MCF 10A (cell line): Measurements from ENCODE around the gene LPGAT1. TPM values are rescaled to one million over a fixed set of nuclear protein-coding genes. Genes with fewer than 3 reads are reported as not detected.

ENCODE experiments used
- BruUV-seq: library from RNA; stranded (reverse); fragments of 400-500 nt; replicated peaks from 2 replicates; lab custom pipeline; 2021; lab: Mats Ljungman, UMichigan
- CTCF ChIA-PET: fragments of 300-600 bp; sonication (Branson Sonifier 250); formaldehyde crosslinking; extraction: SDS; loops from one replicate; lab custom pipeline; 2021; ENCODE audit warnings: antibody characterized with exemption, inconsistent platforms; lab: Yijun Ruan, JAX
- POLR2A ChIA-PET: fragments of 300-600, 350-650 bp; sonication (Branson Sonifier 250); formaldehyde crosslinking; extraction: SDS; loops from one replicate; lab custom pipeline; 2020; ENCODE audit warnings: antibody characterized with exemption, inconsistent platforms; lab: Yijun Ruan, JAX
- DNase-seq: peaks from one replicate; pipeline ENCODE4 v3.0.0-alpha.2; 2018; ENCODE audit not compliant: unreplicated experiment
- H3K27ac Mint-ChIP-seq: one replicate; pipeline ENCODE4 v1.8.0; 2022; ENCODE audit warnings: mild to moderate bottlenecking, low read depth, mixed read lengths; ENCODE audit not compliant: unreplicated experiment
- H3K27me3 Mint-ChIP-seq: one replicate; pipeline ENCODE4 v1.8.0; 2022; ENCODE audit warnings: mixed read lengths; ENCODE audit not compliant: insufficient read depth, unreplicated experiment
- H3K36me3 Mint-ChIP-seq: one replicate; pipeline ENCODE4 v1.8.0; 2022; ENCODE audit warnings: mild to moderate bottlenecking, moderate library complexity, mixed read lengths; ENCODE audit not compliant: insufficient read depth, unreplicated experiment
- H3K4me1 Mint-ChIP-seq: one replicate; pipeline ENCODE4 v1.8.0; 2022; ENCODE audit warnings: mixed read lengths; ENCODE audit not compliant: insufficient read depth, unreplicated experiment
- H3K4me3 Mint-ChIP-seq: one replicate; pipeline ENCODE4 v1.8.0; 2022; ENCODE audit warnings: mild to moderate bottlenecking, moderate library complexity, mixed read lengths; ENCODE audit not compliant: unreplicated experiment
- H3K9me3 Mint-ChIP-seq: one replicate; pipeline ENCODE4 v1.8.0; 2022; ENCODE audit warnings: mixed read lengths; ENCODE audit not compliant: unreplicated experiment
- CTCF ChIP-seq: fragments of 200-600 bp; IDR thresholded peaks from one replicate; pipeline ENCODE4 v1.8.0; 2022; ENCODE audit warnings: antibody characterized with exemption, mild to moderate bottlenecking; ENCODE audit not compliant: unreplicated experiment
- intact Hi-C: fragments of 100-400 bp; cut with micrococcal nuclease; formaldehyde crosslinking; loops from 2 replicates; pipeline ENCODE4 v1.14.1; 2022
- total RNA-seq: library from RNA; stranded (reverse); gene quantifications from 2 replicates; pipeline ENCODE4 v1.2.3, GENCODE V29; 2022

Gene LPGAT1
- total RNA-seq, 1 experiment from 2014 or later, result 76.2 TPM

GRCh38 chr1:211865180-211865579 lies 34.6 kb upstream of the LPGAT1 start:
- no peaks in the 10 kb centered on the region for H3K27me3 Mint-ChIP-seq
- ChIA-PET CTCF (interaction anchor here (1.6 kb wide), 1 partner anchor 14 kb away, joined by 5 read pairs; no protein-coding TSS in a partner anchor), POLR2A (interaction anchor here (1.4 kb wide), 1 partner anchor 9 kb away, joined by 3 read pairs; no protein-coding TSS in a partner anchor)
- no peaks in the 10 kb centered on the region for H3K4me1 Mint-ChIP-seq
- TF ChIP-seq CTCF, result no peak
- H3K4me3 Mint-ChIP-seq, result no peak overlapping the region
- H3K9me3 Mint-ChIP-seq, result peaks cover 15% of the 10 kb centered on the region
- no peaks in the 10 kb centered on the region for H3K36me3 Mint-ChIP-seq
- no TSS peak for BruUV-seq
- DNase-seq, result no peak
- intact Hi-C loops, result no loop called here
- H3K27ac Mint-ChIP-seq, result no peak overlapping the region

GRCh38 chr1:211859405-211859804 lies 28.8 kb upstream of the LPGAT1 start:
- Mint-ChIP-seq H3K4me3 (no peak overlapping the region), H3K27me3 (no peaks in the 10 kb centered on the region), H3K9me3 (peaks cover 21% of the 10 kb centered on the region), H3K36me3 (no peaks in the 10 kb centered on the region), H3K4me1 (no peaks in the 10 kb centered on the region), H3K27ac (no peak overlapping the region)
- no TSS peak for BruUV-seq
- ChIA-PET POLR2A (no interaction called here), CTCF (no interaction called here)
- no peak for TF ChIP-seq CTCF
- no peak for DNase-seq
- intact Hi-C loops, result no loop called here

- Mint-ChIP-seq H3K36me3 (no peaks in the 10 kb centered on the region), H3K9me3 (peaks cover 12% of the 10 kb centered on the region), H3K27me3 (peaks cover 7% of the 10 kb centered on the region), H3K27ac (no peak overlapping the region), H3K4me1 (no peaks in the 10 kb centered on the region), H3K4me3 (no peak overlapping the region)
- POLR2A ChIA-PET, result interaction anchor here (0.6 to 1.4 kb wide), 6 partner anchors 12 to 461 kb away, joined by 3 to 4 read pairs (median 3); no protein-coding TSS in a partner anchor
- no peak for TF ChIP-seq CTCF
- no TSS peak for BruUV-seq
- intact Hi-C loops, result no loop called here
- CTCF ChIA-PET, result interaction anchor here (0.6 to 2.4 kb wide), 7 partner anchors 9 to 224 kb away, joined by 3 to 10 read pairs (median 3); no protein-coding TSS in a partner anchor
- no peak for DNase-seq
Measured at GRCh38 chr1:211851174-211851573, 20.6 kb upstream of the LPGAT1 start.

GRCh38 chr1:211843507-211844298 lies 13.1 kb upstream of the LPGAT1 start:
- DNase-seq, result no peak
- ChIA-PET CTCF (interaction anchor here (0.6 to 7.3 kb wide), 11 partner anchors 9 to 1954 kb away, joined by 3 to 37 read pairs (median 4); no protein-coding TSS in a partner anchor), POLR2A (interaction anchor here (0.9 to 1.7 kb wide), 4 partner anchors 9 to 145 kb away, joined by 3 to 6 read pairs (median 4); no protein-coding TSS in a partner anchor)
- Mint-ChIP-seq H3K4me1 (peaks cover 10% of the 10 kb centered on the region), H3K9me3 (no peaks in the 10 kb centered on the region), H3K36me3 (no peaks in the 10 kb centered on the region), H3K27me3 (no peaks in the 10 kb centered on the region), H3K4me3 (no peak overlapping the region), H3K27ac (no peak overlapping the region)
- BruUV-seq, result no TSS peak
- intact Hi-C loops, result no loop called here
- no peak for TF ChIP-seq CTCF
